GM13977 (cell line): ENCODE measurements around the gene HOXD1.

Experiments
- DNase-seq: peaks from one replicate; pipeline ENCODE4 v3.0.0; 2012; ENCODE audit warnings: low spot score
- CTCF ChIP-seq: IDR thresholded peaks from 2 replicates; pipeline ENCODE4 v1.5.1; 2012; ENCODE audit warnings: mild to moderate bottlenecking, control low read depth; ENCODE audit not compliant: insufficient read depth; ENCODE audit errors: extremely low read depth, missing control alignments
- in situ Hi-C: fragments of 300-500 bp; cut with MboI; formaldehyde crosslinking; loops from one replicate; pipeline ENCODE4 v1.12.0; 2022; ENCODE audit warnings: low sequenced_read_pairs, low pct_unique_long_range_greater_than_20kb, mixed read lengths, inconsistent platforms; ENCODE audit not compliant: unreplicated experiment

HOXD1 gene

GRCh38 chr2:176240301-176240700, 51.8 kb downstream of the HOXD1 start:
- in situ Hi-C loops, result no loop called here
- no peak for TF ChIP-seq CTCF
- DNase-seq, result no peak
